Mesenchymal stem cell (in vitro differentiated cells and primary cell): ENCODE results near the gene SLC26A8.
"Not testable (repeated sequence)": the region's sequence is repeated elsewhere in the genome, so short reads cannot be mapped to it uniquely, and the experiment has no call there.

Experiments
- DNase-seq: peaks from one replicate; pipeline ENCODE4 v3.0.0-alpha.2; 2013
- H2AFZ ChIP-seq: one replicate; pipeline ENCODE4 v1.6.1; 2013; ENCODE audit warnings: low read depth, mild to moderate bottlenecking, control low read depth, inconsistent platforms, low read length, moderate library complexity
- H2AK5ac ChIP-seq: 2 replicates; pipeline ENCODE4 v1.6.1; 2013; ENCODE audit warnings: low read length, moderate library complexity, mild to moderate bottlenecking, inconsistent platforms; ENCODE audit not compliant: severe bottlenecking
- H2BK120ac ChIP-seq: one replicate; pipeline ENCODE4 v1.6.1; 2013; ENCODE audit warnings: low read depth, mild to moderate bottlenecking, inconsistent platforms, low read length, moderate library complexity
- H2BK12ac ChIP-seq, 2 experiments: one replicate each; pipeline ENCODE4 v1.6.1; 2013; ENCODE audit warnings: inconsistent platforms in 2 of 2, low read length in 2 of 2, mild to moderate bottlenecking in 2 of 2, moderate library complexity in 2 of 2, control low read depth in 1 of 2
- H2BK15ac ChIP-seq: one replicate; pipeline ENCODE4 v1.6.1; 2013; ENCODE audit warnings: mild to moderate bottlenecking, low read depth, inconsistent platforms; ENCODE audit not compliant: poor library complexity, severe bottlenecking
- H2BK5ac ChIP-seq: 2 replicates; pipeline ENCODE4 v1.6.1; 2013; ENCODE audit warnings: low read depth, mild to moderate bottlenecking, low read length, control low read depth, inconsistent platforms; ENCODE audit not compliant: poor library complexity, severe bottlenecking
- H3K14ac ChIP-seq, 2 experiments: one replicate each; pipeline ENCODE4 v1.6.1; 2013; ENCODE audit warnings: inconsistent platforms in 2 of 2, low read length in 2 of 2, control low read depth in 1 of 2, mild to moderate bottlenecking in 1 of 2, moderate library complexity in 1 of 2
- H3K18ac ChIP-seq, 2 experiments: one replicate each; pipeline ENCODE4 v1.6.1; 2013; ENCODE audit warnings: inconsistent platforms in 2 of 2, low read length in 2 of 2, control low read depth in 1 of 2, low read depth in 1 of 2, mild to moderate bottlenecking in 1 of 2
- H3K23ac ChIP-seq, 2 experiments: one replicate each; pipeline ENCODE4 v1.6.1; 2013; ENCODE audit warnings: inconsistent platforms in 2 of 2, low read length in 2 of 2, mild to moderate bottlenecking in 2 of 2, moderate library complexity in 2 of 2, control low read depth in 1 of 2
- H3K27ac ChIP-seq: 2 replicates; pipeline ENCODE4 v1.5.1; 2013; ENCODE audit warnings: mild to moderate bottlenecking, moderate library complexity, low read length, control low read depth, inconsistent platforms; ENCODE audit not compliant: poor library complexity, severe bottlenecking
- H3K27me3 ChIP-seq, 2 experiments: 2 replicates each; pipeline versions ENCODE4 v1.6.1 to v1.7.0; 2013; ENCODE audit warnings: low read length in 2 of 2, mild to moderate bottlenecking in 2 of 2, moderate library complexity in 2 of 2, control low read depth in 1 of 2, inconsistent platforms in 1 of 2; ENCODE audit not compliant: control insufficient read depth in 1 of 2, insufficient read depth in 1 of 2
- H3K36me3 ChIP-seq, 2 experiments: 2 replicates each; pipeline versions ENCODE4 v1.6.1 to v1.7.0; 2013; ENCODE audit warnings: low read length in 2 of 2, control low read depth in 1 of 2, inconsistent platforms in 1 of 2, low read depth in 1 of 2, mild to moderate bottlenecking in 1 of 2; ENCODE audit not compliant: insufficient read depth in 2 of 2, control insufficient read depth in 1 of 2
- H3K4ac ChIP-seq, 2 experiments: one replicate each; pipeline ENCODE4 v1.6.1; 2013; ENCODE audit warnings: inconsistent platforms in 2 of 2, low read length in 2 of 2, mild to moderate bottlenecking in 2 of 2, moderate library complexity in 2 of 2, control low read depth in 1 of 2, low read depth in 1 of 2
- H3K4me1 ChIP-seq: 2 replicates; pipeline ENCODE4 v1.6.1; 2013; ENCODE audit warnings: low read depth, low read length, control low read depth; ENCODE audit not compliant: control insufficient read depth, insufficient read depth
- H3K4me2 ChIP-seq: 2 replicates; pipeline ENCODE4 v1.6.1; 2013; ENCODE audit warnings: low read length, mild to moderate bottlenecking, inconsistent platforms; ENCODE audit not compliant: poor library complexity, severe bottlenecking
- H3K4me3 ChIP-seq, 2 experiments: 2 replicates each; pipeline versions ENCODE4 v1.5.1 to v1.7.0; 2013; ENCODE audit warnings: low read length in 2 of 2, mild to moderate bottlenecking in 2 of 2, control low read depth in 1 of 2, low read depth in 1 of 2; ENCODE audit not compliant: insufficient read depth in 1 of 2
- H3K79me1 ChIP-seq: replicated peaks from 2 replicates; pipeline ENCODE4 v1.6.1; 2013; ENCODE audit warnings: mild to moderate bottlenecking, control low read depth, low read length, inconsistent platforms; ENCODE audit not compliant: poor library complexity, severe bottlenecking
- H3K9ac ChIP-seq: 2 replicates; pipeline ENCODE4 v1.7.0; 2013; ENCODE audit warnings: mild to moderate bottlenecking, low read length, moderate library complexity
- H3K9me3 ChIP-seq: 2 replicates; pipeline ENCODE4 v1.7.0; 2013; ENCODE audit warnings: mild to moderate bottlenecking, low read length; ENCODE audit not compliant: control insufficient read depth
- H4K8ac ChIP-seq: one replicate; pipeline ENCODE4 v1.6.1; 2013; ENCODE audit warnings: inconsistent platforms, mild to moderate bottlenecking, low read length, moderate library complexity
- H4K91ac ChIP-seq: one replicate; pipeline ENCODE4 v1.6.1; 2013; ENCODE audit warnings: mild to moderate bottlenecking, low read length, inconsistent platforms
- WGBS: methylation state at CpG from one replicate; pipeline ENCODE4 v1.1.7; 2013; ENCODE audit warnings: mixed read lengths; 5-methylcytosine and 5-hydroxymethylcytosine counted together

The SLC26A8 gene

GRCh38 chr6:35943390-35943789, 81.1 kb downstream of the SLC26A8 start:
- no peaks in the 10 kb centered on the region for H3K36me3 ChIP-seq
- H3K23ac ChIP-seq = no peak overlapping the region
- no peak overlapping the region for H3K27ac ChIP-seq
- H3K4me1 ChIP-seq = no peaks in the 10 kb centered on the region
- H2AK5ac ChIP-seq = no peak overlapping the region
- H2BK120ac ChIP-seq = no peak overlapping the region
- DNase-seq = no peak
- no peaks in the 10 kb centered on the region for H3K79me1 ChIP-seq
- no peak overlapping the region for H3K4me2 ChIP-seq
- no peak overlapping the region for H2AFZ ChIP-seq
- H3K4ac ChIP-seq = no peak overlapping the region
- WGBS = 100% methylated on average over 1 of the region's 1 CpG
- no peak overlapping the region for H2BK12ac ChIP-seq
- H4K91ac ChIP-seq = no peak overlapping the region
- no peak overlapping the region for H4K8ac ChIP-seq
- H2BK15ac ChIP-seq = no peak overlapping the region
- no peak overlapping the region for H3K4me3 ChIP-seq
- H3K27me3 ChIP-seq = no peaks in the 10 kb centered on the region
- H3K9me3 ChIP-seq = no peaks in the 10 kb centered on the region
- no peak overlapping the region for H3K14ac ChIP-seq
- no peak overlapping the region for H2BK5ac ChIP-seq
- H3K9ac ChIP-seq = no peak overlapping the region
- no peak overlapping the region for H3K18ac ChIP-seq

GRCh38 chr6:35942355-35942754, 82.1 kb downstream of the SLC26A8 start:
- Histone ChIP-seq H3K4me2 (no peak overlapping the region), H2AFZ (no peak overlapping the region), H2BK15ac (no peak overlapping the region), H4K8ac (no peak overlapping the region), H3K4ac (no peak overlapping the region), H2BK5ac (no peak overlapping the region), H3K27me3 (no peaks in the 10 kb centered on the region), H3K4me3 (no peak overlapping the region), H3K9ac (no peak overlapping the region), H3K14ac (no peak overlapping the region), H3K23ac (no peak overlapping the region), H3K79me1 (no peaks in the 10 kb centered on the region), H3K9me3 (no peaks in the 10 kb centered on the region), H2BK12ac (no peak overlapping the region), H4K91ac (no peak overlapping the region), H2AK5ac (no peak overlapping the region), H3K27ac (no peak overlapping the region), H2BK120ac (no peak overlapping the region), H3K36me3 (no peaks in the 10 kb centered on the region), H3K18ac (no peak overlapping the region), H3K4me1 (no peaks in the 10 kb centered on the region)
- DNase-seq = no peak

GRCh38 chr6:35941170-35941569, 83.3 kb downstream of the SLC26A8 start:
- H3K4me3 ChIP-seq, H3K14ac ChIP-seq, H3K18ac ChIP-seq, H3K4ac ChIP-seq, H3K23ac ChIP-seq, H2AK5ac ChIP-seq, H3K4me2 ChIP-seq, H3K36me3 ChIP-seq, H3K4me1 ChIP-seq, H2BK12ac ChIP-seq, H2BK5ac ChIP-seq, H4K8ac ChIP-seq, H4K91ac ChIP-seq, H3K9me3 ChIP-seq, H3K79me1 ChIP-seq, DNase-seq, H2BK120ac ChIP-seq, H3K27ac ChIP-seq, H2BK15ac ChIP-seq, H3K9ac ChIP-seq, H3K27me3 ChIP-seq, H2AFZ ChIP-seq: not testable (repeated sequence)
- WGBS = 83% methylated on average over 5 of the region's 7 CpGs

- H2BK15ac ChIP-seq, H3K36me3 ChIP-seq, H2BK12ac ChIP-seq, H3K27me3 ChIP-seq, H2BK120ac ChIP-seq, H3K4ac ChIP-seq, H3K4me3 ChIP-seq, H2AFZ ChIP-seq, H3K79me1 ChIP-seq, H3K4me1 ChIP-seq, H3K9ac ChIP-seq, H3K9me3 ChIP-seq, H3K4me2 ChIP-seq, H3K27ac ChIP-seq, H2BK5ac ChIP-seq, H2AK5ac ChIP-seq, H4K8ac ChIP-seq, H3K14ac ChIP-seq, DNase-seq, H3K23ac ChIP-seq, H4K91ac ChIP-seq, H3K18ac ChIP-seq: not testable (repeated sequence)
- WGBS = 91% methylated on average over 2 of the region's 2 CpGs
Measured at GRCh38 chr6:35940014-35940413, 84.4 kb downstream of the SLC26A8 start.
